Mesothelial cell of epicardium (in vitro differentiated cells): ENCODE measurements around the gene SH3GL1. TPM values are rescaled to one million over a fixed set of nuclear protein-coding genes. Genes with fewer than 3 reads are reported as not detected.

Source experiments
- DNase-seq, 2 experiments: peaks; one replicate each; pipeline ENCODE4 v3.0.0; 2021; ENCODE audit warnings: low spot score in 2 of 2; ENCODE audit not compliant: unreplicated experiment in 2 of 2
- H3K27ac Mint-ChIP-seq: 2 replicates; pipeline ENCODE4 v1.8.0; 2021; ENCODE audit warnings: mixed read lengths
- H3K27me3 Mint-ChIP-seq: 2 replicates; pipeline ENCODE4 v1.8.0; 2021; ENCODE audit warnings: low read depth, mixed read lengths
- H3K36me3 Mint-ChIP-seq: 2 replicates; pipeline ENCODE4 v1.8.0; 2021; ENCODE audit warnings: mixed read lengths
- H3K4me1 Mint-ChIP-seq: 2 replicates; pipeline ENCODE4 v1.8.0; 2021; ENCODE audit warnings: mixed read lengths
- H3K4me3 Mint-ChIP-seq: 2 replicates; pipeline ENCODE4 v1.8.0; 2021; ENCODE audit warnings: mild to moderate bottlenecking, moderate library complexity, mixed read lengths
- H3K9me3 Mint-ChIP-seq: 2 replicates; pipeline ENCODE4 v1.8.0; 2021; ENCODE audit warnings: mixed read lengths
- CTCF ChIP-seq: fragments of 200-600 bp; sonication (generic); IDR thresholded peaks from one replicate; pipeline ENCODE4 v1.5.0; 2021; ENCODE audit warnings: antibody characterized with exemption; ENCODE audit not compliant: unreplicated experiment
- total RNA-seq: library from RNA; stranded (reverse); gene quantifications from 3 replicates; pipeline ENCODE4 v1.2.1, GENCODE V29; 2021

Gene SH3GL1
- total RNA-seq, 1 donor from 2014 or later, result 90.1 TPM

DNA sequence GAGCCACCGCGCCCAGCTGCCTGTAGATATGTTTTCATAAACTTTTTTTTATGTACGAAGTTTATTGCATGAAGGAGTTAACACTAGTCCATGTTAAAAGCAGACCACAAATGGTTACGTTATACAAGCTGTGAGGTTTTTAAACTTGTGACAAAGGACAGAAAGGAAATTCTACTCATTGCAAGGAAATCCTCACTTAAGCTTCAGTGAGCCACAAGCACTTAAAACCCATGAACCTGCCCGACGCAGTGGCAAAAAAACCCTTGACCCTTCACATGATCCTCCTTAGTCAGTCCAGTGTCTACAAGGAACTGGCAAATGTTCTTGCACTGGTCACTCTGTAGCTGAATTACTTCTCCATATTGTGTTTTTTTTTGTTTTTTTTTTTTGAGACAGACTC lies 52.8 kb downstream of the SH3GL1 start:
- Mint-ChIP-seq H3K27me3 (peaks cover 2% of the 10 kb centered on the region), H3K4me1 (peaks cover 5% of the 10 kb centered on the region), H3K4me3 (no peak overlapping the region), H3K9me3 (no peaks in the 10 kb centered on the region), H3K27ac (no peak overlapping the region), H3K36me3 (peaks cover 16% of the 10 kb centered on the region)
- TF ChIP-seq CTCF, result no peak
- DNase-seq, result no peak

DNA sequence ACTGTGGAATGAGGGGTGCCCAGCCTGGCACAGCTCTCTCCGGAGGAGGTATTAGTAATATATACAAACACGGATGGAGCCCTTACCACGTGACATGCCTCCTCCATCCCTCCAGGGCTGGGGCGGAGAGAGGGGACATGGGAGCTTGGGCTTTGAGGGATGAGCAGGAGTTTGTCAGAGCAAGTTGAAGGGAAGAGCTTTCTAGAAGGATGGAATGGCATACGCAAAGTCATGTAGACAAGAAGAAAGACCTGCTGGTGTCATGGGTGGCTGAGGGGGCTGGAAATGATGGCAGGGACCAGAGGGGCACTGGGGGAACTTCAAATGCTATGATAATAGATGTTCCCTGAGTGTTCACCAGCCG lies 54.3 kb downstream of the SH3GL1 start:
- H3K27ac Mint-ChIP-seq, result no peak overlapping the region
- no peak for DNase-seq
- H3K36me3 Mint-ChIP-seq, result peaks cover 16% of the 10 kb centered on the region
- no peak for TF ChIP-seq CTCF
- H3K9me3 Mint-ChIP-seq, result no peaks in the 10 kb centered on the region
- H3K27me3 Mint-ChIP-seq, result peaks cover 2% of the 10 kb centered on the region
- no peak overlapping the region for H3K4me3 Mint-ChIP-seq
- H3K4me1 Mint-ChIP-seq, result peaks cover 10% of the 10 kb centered on the region

DNA sequence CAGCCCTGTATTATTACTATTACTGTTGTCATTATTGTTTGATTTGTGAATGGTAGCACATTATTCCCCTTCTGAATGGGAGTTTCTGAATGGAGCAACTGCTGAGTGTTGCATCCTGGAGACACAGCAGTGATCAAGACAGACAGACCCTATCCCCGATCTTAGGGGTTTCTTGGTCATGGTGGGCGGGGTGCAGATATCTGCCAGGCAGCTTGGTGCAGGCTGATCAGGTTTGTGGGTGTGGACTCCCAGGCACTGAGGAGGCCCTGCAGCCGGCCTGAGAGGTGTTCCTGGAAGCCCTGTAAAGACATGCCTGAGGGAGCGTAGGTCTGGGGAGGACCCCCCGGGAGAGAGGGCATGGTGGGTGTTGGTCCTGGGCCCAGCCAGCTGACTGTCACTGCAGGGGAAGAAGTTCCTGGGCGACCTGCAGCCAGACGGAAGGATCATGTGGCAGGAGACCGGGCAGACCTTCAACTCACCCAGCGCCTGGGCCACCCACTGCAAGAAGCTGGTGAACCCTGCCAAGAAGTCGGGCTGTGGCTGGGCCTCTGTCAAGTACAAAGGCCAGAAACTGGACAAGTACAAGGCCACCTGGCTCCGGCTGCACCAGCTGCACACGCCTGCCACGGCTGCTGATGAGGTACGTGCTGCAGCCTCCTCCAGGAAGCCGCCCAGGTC lies 54.9 kb downstream of the SH3GL1 start:
- H3K9me3 Mint-ChIP-seq, result no peaks in the 10 kb centered on the region
- H3K4me1 Mint-ChIP-seq, result peaks cover 10% of the 10 kb centered on the region
- H3K27me3 Mint-ChIP-seq, result peaks cover 2% of the 10 kb centered on the region
- no peak for DNase-seq
- no peak overlapping the region for H3K27ac Mint-ChIP-seq
- peaks cover 12% of the 10 kb centered on the region for H3K36me3 Mint-ChIP-seq
- TF ChIP-seq CTCF, result no peak
- peak overlapping the region; percentile 54 for H3K4me3 Mint-ChIP-seq

DNA sequence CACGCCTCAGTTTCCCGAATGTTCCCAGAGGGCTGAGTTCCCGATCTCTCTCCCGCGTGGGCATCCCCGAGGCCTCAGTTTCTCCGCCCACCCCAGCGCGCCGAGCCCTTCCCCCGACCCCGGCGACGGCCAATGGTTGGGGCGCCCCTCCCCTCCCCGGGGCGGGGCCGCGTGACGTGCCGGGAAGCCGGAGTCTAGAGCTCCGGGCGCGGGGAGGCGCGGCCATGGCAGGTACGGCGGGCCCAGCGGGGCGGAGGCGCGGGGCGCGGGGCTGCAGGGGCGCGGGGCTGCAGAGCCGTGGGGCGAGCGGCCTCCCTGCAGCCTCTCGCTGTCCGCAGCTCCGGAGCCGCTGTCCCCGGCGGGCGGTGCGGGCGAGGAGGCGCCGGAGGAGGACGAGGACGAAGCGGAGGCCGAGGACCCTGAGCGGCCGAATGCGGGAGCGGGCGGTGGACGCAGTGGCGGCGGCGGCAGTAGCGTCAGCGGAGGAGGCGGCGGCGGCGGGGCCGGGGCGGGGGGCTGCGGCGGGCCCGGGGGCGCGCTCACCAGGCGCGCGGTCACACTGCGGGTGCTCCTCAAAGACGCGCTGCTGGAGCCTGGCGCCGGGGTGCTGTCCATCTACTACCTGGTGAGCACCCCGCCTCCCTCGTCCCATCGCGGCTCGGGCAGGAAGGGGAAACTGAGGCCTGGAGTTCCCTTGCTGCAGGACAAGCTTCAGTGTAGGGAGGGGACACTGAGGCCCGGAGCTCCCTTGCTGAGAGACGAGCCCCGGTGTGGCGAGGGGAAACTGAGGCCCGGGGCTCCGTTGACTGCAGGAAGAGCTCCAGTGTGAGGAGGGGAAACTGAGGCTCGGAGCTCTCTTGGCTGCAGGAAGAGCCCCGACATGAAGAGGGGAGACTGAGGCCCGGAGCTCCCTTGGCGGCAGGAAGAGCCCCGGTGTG lies 56.7 kb downstream of the SH3GL1 start, which contains the start of gene MPND:
MPND (plus strand) TSS at position 193 of the 938 bp plus-strand sequence; CDS start at position 225, 32 bp downstream.
- DNase-seq, result peak; percentile 92 to 96
- no peaks in the 10 kb centered on the region for H3K9me3 Mint-ChIP-seq
- TF ChIP-seq CTCF, result no peak
- H3K4me3 Mint-ChIP-seq, result peak within 1 kb of the TSS; percentile 86
- H3K27me3 Mint-ChIP-seq, result peaks cover 2% of the 10 kb centered on the region
- H3K36me3 Mint-ChIP-seq, result peaks cover 6% of the 10 kb centered on the region
- peaks cover 14% of the 10 kb centered on the region for H3K4me1 Mint-ChIP-seq
- peak within 1 kb of the TSS; percentile 99 for H3K27ac Mint-ChIP-seq

DNA sequence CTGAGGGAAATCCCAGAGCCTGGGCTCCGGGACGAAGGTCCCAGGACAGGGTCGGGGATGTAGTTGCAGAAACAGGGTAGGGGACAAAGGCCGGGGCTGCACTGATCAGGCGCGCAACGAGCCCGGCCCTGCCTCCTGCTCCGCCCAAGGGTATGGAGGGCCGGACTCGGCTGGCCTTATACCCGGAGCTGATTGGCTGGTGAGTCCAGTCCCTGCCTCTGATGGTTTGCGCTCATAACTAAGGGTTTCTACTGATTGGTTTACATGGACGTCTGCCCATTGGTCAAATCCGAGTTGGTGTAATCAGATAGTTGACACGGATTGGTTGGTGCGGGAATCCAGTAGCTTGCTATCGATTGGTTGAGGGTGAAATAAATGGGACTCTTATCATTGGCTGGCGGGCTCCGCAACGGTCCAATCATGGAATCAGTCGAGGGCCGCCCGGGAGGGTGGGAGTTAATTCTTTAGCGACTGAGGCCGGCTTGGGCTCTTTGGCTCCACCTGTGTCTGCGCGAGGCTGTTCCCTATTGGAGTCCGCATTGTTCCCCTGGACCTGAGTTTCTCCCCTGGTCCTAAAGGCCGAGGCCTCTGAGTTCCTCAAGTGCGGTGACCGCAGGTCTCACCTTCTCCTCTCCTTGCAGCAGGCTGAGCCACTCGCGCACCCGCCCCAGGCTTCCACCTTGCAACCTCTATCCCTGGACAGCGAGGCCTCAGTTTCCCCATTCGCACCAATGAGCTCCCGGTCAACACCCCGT lies 57.6 kb downstream of the SH3GL1 start:
- H3K4me1 Mint-ChIP-seq, result peaks cover 21% of the 10 kb centered on the region
- peak; percentile 87 to 94 for DNase-seq
- H3K27me3 Mint-ChIP-seq, result peaks cover 2% of the 10 kb centered on the region
- H3K27ac Mint-ChIP-seq, result peak overlapping the region; percentile 99
- peak; percentile 11 for TF ChIP-seq CTCF
- peak overlapping the region; percentile 86 for H3K4me3 Mint-ChIP-seq
- H3K9me3 Mint-ChIP-seq, result no peaks in the 10 kb centered on the region
- H3K36me3 Mint-ChIP-seq, result peaks cover 6% of the 10 kb centered on the region
